HG02759 (cell line): ENCODE results near the gene C14orf93.

Experiments used
- ATAC-seq: cut with Tn5 transposase; IDR thresholded peaks from one replicate; pipeline ENCODE4 v1.9.1; 2021; ENCODE audit warnings: mild to moderate bottlenecking, moderate library complexity; ENCODE audit not compliant: unreplicated experiment

Gene C14orf93

DNA sequence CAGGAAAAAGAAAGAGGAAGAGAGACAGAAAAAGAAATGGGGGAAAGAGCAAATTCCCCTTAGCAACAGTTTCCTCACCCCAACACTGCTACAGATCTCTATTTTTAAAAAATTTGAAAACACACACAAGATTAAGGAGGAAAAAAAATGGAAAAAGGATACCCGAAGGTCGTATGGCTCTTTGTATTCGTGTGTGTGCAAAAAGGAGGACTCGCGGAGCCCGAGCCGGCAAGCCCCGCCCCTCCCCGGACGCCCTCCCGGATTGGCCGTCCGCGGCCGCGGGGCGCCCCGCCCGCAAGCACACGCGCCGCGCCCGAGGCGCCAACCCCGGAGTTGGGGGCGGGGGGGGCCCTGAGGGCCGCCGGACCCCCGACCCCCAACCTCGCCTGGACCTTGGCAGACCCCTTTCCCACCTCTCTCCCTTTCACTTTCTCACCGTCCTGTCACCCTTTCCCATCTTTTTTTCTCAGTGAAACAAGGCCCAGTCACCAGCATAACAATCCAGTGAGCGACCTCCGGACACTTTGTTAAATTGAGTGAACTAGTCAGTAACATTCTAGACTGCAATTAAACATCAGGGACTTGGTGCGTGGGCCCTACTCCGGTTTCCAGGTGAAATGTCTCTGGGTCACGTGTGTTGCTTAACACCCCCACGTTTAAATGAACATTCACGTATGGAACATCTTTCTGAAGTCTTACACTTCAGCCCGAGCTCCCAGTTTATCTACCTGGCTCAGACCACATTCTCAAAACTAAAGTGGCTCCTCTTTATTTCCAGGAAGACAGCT is at the start of gene C14orf93:
Gene C14orf93 (minus strand): TSS at position 205 of the 788 bp plus-strand sequence. CDS start 11,120 bp downstream, outside the sequence.
- ATAC-seq, result peak; percentile 41

DNA sequence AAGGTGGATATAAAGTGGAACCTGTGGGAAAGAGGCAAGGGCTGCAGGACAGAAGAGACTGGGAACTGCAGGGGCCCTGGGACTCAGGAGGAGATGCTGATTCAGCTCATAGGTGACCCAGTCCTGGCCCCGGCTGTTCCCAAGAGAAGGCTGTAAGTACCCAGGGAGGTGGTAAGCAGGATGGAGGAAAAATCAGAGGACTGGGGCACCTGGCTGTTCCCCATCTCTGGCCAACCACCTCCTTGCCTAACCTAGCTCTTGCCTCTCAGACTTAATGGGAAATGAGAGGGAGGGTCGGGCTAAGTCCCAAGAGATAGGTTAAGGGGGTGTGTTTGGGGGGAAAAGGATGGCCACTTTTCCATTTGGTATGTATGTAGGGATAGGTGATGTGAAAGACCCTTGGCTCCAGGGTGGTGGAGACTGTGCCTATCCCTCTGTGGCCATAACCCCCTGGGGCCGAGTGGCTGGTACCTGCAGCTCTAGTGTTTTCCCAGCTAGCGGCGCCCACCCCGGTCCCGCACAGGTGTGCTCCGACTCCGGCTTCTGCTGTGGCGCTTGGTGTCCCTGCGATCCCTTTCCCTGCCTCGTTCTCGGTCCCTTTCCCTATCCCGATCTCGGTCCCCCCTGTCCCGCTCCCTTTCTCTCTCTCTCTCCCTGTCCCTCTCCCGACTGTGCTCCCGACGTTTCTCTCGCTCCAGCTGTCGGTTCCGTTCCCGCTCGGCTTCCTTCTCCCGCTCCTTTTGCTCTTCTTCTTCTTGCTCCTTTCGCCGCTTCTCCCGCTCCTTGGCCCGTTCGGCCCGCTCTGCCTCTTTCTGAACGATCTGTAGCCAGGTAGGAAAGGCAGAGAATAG is 48.9 kb upstream of the C14orf93 start:
- no peak for ATAC-seq

GRCh38 chr14:23057757-23058653 is 48.1 kb upstream of the C14orf93 start:
- peak; percentile 61 for ATAC-seq

DNA sequence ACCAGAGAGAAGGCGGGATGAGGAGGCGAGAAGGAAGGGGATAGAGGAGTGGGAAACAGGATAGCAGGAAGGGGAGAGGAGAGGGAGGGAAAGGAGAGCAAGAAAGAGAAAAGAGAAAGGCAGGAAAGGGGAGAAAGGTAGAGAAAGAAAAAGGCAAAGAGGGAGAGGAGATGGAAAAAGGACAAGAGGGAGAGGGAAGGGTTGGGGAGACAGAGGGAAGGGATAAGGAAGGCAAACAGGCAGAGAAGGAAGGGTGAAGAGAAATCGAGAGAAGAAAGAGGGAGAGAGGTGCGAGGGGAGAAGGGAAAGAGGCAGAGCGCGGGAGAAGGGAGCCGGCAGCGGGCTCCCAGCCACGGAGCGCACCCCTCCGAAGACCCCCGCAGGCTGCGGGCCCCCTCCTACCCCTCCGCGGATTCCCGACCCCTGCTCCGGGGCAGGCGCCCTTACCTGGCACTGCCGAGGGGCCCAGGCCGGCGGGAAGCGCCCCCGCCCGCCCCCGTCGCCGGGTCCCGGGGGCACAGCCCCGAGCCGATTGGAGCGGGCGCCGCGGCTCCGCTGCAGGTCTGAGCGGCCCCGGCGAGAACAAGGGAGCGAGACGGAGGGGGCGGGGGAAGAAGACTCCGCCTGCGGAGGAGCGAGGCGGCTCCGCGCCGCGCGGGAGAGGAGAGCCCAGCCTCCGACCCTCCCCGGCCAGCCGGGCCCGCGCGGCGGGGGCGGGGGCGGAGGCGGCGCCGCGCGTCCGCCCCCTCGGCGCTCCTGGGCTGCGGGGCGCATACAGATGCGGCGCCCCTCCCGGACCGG is 47.2 kb upstream of the C14orf93 start, which contains the start of gene CDH24:
Gene CDH24 (minus strand): TSS at position 565 of the 801 bp plus-strand sequence. CDS start 1,787 bp downstream, outside the sequence.
- ATAC-seq, result peak; percentile 61

DNA sequence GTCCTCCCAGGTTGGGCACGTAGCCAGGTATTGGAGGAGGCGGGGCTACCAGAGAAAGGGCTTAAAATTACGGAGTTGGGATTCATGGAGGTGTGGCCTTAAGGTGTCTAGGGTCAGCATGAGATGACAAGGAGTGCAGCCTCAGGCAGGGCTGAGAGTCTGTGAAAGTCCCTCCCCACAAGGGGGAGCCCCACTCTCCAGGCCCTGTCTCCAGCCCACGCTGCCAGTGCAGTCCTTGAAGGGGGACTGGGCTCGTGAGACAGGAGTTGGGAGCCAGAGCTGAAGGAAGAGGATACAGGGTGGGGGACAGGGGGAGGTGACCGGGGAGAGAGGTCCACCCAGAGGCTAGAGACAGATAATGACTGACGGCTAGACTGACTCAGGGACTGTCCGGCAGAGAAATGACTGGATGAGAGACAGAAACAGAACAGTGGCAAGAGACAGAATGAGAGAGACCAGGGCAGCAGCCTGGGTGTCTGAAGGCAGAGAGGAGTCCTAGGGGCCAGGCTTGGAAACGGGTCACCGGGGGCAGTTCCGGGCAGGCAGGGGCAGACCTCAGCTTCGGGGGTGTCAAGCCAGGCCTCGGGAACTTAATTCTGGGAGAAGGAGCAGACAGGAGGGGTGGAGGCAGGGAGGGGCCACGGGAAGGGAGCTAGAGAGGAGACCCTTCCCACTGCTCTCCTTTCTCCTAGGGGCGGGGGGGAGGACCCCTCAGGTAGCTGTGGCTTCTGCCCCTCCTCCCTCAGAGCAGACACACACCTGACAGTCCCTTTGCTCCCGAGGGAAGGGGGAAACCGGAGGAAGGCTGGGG is 46.4 kb upstream of the C14orf93 start:
- peak; percentile 69 for ATAC-seq

GRCh38 chr14:23055621-23056144 is 45.7 kb upstream of the C14orf93 start:
- ATAC-seq, result no peak

- no peak for ATAC-seq
These were observed 45.2 kb upstream of the C14orf93 start for GRCh38 chr14:23055147-23055550.

GRCh38 chr14:23054000-23054811 is 44.3 kb upstream of the C14orf93 start:
- ATAC-seq, result no peak

DNA sequence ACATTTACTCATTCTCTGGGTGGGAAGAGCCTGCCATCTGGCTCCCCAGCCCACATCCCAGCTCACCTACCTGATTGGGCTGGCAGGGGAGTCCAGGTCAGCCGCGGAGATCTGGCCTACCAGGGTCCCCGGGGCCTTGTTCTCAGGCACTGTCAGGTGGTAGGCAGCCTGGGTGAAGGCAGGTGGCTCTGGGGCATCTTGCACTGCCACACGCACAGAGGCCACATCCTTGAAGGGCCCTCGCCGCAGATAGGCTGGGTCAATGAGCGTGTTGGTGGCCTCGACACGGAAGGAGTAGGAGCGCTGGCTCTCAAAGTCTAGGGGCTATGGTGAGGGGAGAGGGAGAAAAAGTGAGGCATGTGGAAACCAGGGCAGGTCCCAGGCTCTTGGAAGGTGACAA is 43.5 kb upstream of the C14orf93 start:
- ATAC-seq, result no peak

DNA sequence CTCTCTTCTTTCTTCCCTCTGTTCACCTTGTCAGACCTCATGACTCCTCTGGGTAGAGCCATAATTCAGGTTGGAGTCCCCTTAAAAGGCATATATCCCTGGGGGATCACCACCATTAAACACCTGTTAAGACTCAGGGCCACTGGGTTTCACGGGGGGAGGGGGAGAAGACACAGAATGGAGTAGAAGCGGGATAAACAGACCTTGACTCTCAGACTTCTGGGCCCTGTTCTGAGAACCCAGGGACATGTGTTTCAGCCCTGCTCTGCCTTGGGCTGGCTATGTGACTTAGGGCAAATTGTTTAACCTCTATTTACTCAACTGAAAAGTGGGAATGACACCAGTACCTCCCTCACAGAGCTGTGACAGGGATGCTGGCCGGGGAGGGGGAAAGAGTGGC is 42.7 kb upstream of the C14orf93 start:
- ATAC-seq, result no peak

- ATAC-seq, result no peak
These were observed 42.3 kb upstream of the C14orf93 start for GRCh38 chr14:23052182-23052623.

- no peak for ATAC-seq
These were observed 41.5 kb upstream of the C14orf93 start for GRCh38 chr14:23051141-23052057.

DNA sequence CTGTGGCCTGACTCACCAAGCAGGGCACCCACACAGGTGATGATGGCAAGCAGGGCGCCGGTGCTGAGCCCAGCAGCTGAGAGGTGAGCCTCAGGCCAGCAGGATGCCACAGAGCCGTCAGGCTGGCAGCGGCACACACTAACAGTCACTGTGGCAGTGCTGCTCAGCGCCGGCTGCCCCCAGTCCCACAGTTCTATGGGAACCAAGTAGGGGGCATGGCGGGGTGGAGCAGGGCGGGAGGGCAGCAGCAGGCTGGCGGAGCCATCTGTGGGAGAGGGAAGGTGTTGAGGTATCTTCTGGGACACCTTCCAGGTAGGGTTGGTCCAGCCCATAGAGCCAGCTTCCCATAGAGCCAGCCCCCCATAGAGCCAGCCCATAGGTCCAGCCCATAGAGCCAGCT is 39.1 kb upstream of the C14orf93 start:
- no peak for ATAC-seq

DNA sequence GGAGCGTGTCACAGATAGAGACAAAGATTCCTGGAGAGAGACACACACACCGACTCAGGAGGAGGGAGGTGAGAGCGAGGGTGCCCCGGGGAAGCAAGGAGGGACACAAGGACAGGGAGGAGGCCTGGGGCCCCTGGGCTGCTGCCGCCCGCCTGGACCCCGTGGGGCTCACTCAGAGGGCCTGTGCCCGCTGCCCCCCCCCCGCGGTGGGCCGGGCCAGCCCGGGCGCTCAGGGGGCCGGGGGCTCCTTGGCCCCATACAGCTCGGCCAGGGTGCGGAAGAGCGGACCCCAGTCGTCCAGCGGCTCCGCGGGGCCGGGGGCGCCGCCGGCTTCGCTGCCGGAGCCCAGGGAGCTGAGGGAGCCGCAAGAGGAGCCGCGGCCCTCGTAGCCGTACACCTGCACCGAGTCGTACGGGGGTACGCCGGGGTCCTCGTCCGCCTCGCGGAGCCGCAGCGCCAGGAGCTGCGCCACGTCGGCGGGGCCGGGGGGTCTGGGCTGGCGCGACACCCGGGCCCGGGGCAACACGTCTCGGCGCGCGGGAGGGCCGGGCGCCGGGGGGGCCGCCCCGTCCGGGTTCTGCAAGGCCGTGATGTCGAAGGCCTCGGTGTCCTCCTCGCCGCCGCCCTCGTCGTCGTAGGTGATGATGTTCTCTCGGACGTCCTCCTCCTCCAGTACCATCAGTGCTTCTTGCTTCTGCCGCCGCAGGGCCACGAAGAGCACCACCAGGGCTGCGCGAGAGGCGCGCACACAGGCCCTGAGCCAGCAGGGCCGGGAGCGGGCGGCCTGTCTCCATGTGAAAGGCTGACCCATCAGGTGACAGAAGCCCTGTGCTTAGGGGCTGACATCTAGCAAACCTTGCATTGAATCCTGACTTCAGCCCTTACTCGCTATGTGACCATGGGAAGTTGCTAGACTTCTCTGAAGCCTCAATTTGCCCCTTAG is 38.1 kb upstream of the C14orf93 start:
- no peak for ATAC-seq

DNA sequence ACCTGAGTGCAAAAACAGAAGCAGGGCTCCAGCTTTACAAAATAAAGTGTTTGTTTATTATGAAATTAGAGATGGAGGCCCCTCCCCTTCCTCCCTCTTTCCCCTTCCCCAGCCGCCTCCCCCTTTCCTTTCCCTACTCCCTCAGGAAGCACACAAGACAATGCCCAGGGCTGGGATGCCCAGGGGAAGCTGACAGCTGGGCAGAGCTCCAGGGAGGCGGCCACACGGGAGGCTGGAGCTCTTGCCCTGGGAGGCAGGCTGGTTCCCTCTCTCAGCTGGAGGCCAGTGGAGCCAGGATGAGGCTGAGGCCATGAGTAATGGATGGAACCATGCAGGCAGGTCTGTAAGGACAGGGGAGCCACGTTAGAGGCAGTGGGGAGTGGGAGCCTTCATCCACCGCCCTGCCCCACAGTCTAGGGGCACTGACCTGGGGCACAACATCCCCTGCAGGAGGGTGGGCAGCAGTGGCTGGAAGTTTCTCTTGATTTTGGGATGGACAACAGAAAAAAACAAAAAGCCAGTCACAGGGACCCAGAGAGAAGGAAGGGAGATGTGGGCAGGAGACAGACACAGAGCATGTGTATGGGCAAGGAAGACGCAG is 37.2 kb upstream of the C14orf93 start:
- no peak for ATAC-seq
